T1000 (cell line): Measurements from ENCODE around the gene USP21.

Experiments
- DNase-seq: peaks from one replicate; lab custom pipeline; 2025; ENCODE audit warnings: mixed read lengths; lab: John Stamatoyannopoulos, UW

USP21 gene

GRCh38 chr1:161133220-161133740 is 26.0 kb upstream of the USP21 start:
- no peak for DNase-seq

DNA sequence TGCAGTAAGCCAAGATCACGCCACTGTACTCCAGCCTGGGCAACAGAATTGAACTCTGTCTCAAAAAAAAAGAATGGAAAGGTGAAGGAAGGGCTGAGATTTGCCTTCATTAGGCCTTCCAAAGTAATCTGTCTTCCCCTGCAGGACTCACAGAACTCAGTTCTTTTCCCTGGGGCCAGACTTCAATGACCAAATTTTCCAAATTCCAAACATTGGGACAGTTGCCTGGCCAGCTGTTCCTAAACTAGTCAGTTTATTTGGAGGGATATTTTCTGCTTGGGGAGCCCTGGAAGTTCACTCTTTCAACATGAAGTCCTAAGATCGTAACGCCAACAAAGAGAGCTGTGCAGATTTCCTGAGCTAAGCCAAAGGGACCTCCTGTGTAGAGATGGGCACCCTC is 21.4 kb upstream of the USP21 start:
- no peak for DNase-seq

GRCh38 chr1:161138431-161138830 is 20.9 kb upstream of the USP21 start:
- no peak for DNase-seq

DNA sequence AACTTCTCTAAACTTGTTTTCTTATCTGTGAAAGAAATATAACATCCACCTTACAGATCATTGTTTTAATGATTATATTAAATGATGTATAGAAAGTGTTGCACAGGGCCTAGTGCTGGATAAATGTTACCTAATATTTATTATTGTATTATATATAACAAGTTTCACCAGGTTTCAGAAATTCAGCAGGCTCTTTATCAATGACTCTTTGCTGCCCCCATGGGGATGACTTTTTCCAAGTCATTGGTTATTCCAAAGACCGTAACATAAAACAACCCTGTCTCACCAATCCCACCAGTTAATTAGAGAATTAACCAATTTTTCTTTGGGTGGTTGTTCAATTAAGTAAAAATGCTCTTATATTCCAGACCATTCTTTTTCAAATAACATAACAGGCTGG is 19.5 kb upstream of the USP21 start:
- DNase-seq, result no peak

GRCh38 chr1:161140755-161141400 is 18.4 kb upstream of the USP21 start:
- no peak for DNase-seq

DNA sequence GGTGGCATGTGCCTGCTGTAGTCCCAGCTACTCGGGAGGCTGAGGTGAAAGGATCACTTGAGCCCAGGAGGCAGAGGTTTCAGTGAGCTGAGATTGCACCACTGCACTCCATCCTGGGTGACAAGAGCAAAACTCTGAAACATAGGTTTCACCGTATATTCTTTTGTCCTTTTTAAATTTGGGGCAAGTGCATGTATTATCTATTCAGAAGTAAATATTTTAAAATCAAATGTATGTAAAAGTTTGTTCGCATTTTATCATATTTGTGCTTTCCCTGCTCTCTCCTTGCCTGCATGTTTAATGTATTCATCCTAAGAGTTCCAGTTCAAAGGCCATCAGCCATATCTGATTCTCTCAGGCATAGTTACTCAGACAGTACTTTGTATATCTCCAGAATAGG is 13.5 kb upstream of the USP21 start:
- DNase-seq, result no peak

DNA sequence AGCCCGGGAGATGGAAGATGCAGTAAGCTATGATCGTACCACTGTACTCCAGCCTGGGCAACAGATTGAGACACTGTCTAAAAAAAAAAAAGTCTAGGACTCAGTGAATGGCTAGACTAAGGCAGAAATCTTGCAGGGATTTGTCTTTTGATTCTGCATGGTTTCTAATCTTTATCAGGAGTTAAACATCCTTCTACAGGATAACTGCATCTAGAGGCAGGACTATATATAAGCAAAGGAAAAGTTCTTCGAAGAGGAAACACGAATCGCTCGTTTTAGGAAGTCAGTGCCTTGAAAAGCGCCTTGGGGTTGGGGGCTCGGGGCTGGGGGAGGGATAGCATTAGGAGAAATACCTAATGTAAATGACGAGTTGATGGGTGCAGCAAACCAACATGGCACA is 6.1 kb upstream of the USP21 start:
- DNase-seq, result no peak

- DNase-seq, result peak; percentile 66
Observed at GRCh38 chr1:161153682-161154337, 5.5 kb upstream of the USP21 start, which contains the start of gene UFC1. TSS of gene UFC1 (plus strand) at chr1:161153978. CDS start at chr1:161153998, 20 bp downstream.

DNA sequence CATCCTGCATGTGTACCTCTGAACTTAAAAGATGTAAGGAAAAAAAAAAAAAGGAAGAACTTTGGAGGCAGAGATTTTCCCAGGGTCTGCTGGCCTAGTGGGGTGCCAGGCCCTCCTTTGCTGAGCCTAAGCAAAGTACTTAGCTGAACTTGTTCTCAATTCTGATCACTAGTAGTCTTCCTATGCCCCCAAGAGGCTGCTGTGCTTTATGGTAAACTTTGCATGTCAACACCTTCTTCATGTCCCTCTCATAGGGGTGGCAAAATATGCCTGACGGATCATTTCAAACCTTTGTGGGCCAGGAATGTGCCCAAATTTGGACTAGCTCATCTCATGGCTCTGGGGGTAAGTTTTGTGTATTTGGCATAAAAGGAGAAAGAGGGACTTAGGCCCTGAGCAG is 1.4 kb upstream of the USP21 start:
- DNase-seq, result no peak

DNA sequence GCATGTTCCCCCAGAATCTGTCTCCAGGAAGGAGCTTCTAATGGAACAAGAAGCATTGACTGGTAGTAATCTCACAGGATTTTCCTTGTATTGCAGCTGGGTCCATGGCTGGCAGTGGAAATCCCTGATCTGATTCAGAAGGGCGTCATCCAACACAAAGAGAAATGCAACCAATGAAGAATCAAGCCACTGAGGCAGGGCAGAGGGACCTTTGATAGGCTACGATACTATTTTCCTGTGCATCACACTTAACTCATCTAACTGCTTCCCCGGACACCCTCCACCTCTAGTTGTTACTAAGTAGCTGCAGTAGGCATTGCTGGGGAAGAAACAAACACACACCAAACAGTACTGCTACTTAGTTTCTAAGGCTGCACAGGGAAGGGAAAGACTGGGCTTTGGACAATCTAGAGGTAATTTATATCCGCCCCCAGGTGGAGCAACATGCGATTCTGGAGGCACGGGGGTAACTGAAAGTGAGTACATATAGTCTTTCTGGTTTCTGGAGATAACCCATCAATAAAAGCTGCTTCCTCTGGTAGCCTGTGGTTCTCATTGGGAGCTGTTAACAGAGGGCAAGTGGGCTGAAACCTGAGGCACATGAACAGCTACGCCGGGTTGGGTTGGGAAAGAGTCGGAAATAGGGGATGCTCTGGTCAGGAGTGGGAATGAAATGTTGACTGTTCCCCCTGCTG is 837 bp upstream of the USP21 start:
- DNase-seq, result no peak

DNA sequence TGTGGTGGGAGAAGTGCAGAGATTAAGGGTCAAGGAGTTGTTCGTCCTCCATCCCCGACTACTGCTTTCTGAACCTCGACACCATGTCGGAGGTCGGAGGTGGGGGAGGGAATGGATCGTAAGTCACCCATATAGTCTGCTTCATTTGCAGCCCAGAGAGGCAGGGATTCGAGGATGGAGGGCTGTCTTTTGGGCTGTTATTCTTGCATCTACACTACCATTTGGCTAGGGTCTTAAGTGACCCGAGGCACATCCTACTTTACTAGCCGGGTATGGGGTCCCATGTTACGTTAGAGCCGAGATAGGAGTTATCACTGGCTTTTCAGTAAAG is 578 bp downstream of the USP21 start:
- DNase-seq, result no peak

GRCh38 chr1:161160671-161161145 is 1.4 kb downstream of the USP21 start:
- no peak for DNase-seq

DNA sequence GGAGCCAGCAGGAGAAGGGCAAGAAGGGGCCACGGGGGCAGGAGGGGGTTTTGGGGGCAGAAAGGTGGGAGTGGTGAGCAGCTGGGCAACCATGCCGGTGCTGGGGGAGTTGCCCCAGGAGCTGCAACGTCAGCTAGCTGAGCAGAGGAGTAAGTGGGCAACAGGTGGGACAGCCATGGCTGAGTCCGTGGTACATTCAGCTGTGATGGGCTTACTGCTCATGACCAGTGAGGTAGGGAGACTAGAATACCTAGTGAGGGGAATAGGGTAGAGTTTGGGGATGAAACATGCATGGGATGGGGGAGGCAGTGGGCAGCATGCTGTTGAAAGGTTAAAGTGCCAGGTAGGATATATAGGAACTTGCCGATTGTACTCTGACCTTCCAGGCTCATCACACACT is 2.4 kb downstream of the USP21 start:
- no peak for DNase-seq

GRCh38 chr1:161162052-161162451 is 2.8 kb downstream of the USP21 start:
- DNase-seq, result no peak

DNA sequence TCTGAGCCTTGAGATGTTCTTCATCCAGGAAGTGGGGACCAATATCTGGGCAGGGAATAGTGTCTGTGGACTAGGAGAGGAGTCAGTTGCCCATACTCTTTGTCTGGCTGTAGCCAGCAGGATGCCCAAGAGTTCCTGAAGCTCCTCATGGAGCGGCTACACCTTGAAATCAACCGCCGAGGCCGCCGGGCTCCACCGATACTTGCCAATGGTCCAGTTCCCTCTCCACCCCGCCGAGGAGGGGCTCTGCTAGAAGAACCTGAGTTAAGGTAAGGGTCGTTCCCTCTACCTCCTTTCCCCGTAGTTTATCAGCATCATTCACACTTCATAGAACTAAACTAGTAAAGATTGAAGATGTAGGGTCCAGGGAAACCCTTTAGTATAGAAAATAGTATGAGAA is 3.5 kb downstream of the USP21 start:
- no peak for DNase-seq

- no peak for DNase-seq
Observed at GRCh38 chr1:161163793-161164192, 4.5 kb downstream of the USP21 start.

GRCh38 chr1:161164901-161165610 is 5.8 kb downstream of the USP21 start:
- DNase-seq, result no peak

DNA sequence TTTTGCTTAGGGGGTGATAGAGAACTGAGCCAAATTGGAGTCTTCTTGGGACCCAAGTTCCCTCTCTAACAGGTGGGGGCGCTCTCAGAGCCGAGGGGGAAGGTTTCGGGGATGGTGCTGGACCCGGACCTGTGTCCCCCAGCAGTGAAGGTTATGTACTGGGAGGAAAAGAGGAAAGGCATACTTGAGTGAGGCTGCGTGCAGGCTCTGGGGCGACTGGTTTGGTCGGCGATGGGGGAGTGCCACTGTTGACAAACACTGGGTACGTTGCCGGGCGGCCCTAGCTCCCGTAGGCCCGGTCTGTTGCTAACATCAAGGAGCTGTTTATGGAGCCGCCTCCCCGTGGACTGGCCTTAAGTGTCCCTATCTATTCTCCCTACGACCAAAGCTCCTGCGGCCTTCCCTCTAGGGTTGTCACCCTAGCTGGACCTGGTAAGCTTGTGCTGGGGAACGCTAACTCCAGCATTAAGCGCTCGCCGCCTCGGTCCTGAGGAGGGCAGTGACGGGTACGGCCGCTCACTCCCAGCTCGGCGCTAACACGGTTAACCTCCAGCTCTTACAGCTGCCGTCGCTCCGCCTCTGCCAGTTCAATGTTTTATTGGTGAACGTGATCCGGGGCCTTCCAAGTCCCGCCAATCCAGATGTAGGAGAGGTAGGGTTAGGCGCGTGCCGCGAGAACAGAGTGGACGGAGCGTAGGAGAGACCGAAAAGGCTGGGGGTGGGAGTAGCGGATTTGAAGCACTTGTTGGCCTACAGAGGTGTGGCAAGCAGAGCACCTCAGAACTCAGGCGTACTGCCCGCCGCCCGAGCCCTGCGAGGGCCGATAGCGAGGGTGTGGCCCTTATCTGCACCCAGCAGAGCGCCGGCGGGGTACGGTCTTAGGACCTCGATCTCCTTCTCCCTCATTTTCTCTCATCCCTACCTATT is 6.7 kb downstream of the USP21 start, which contains the start of gene PPOX:
TSS of gene PPOX (plus strand) at position 685 of the 927 bp plus-strand sequence. CDS start 422 bp downstream, outside the sequence.
- peak; percentile 88 for DNase-seq

DNA sequence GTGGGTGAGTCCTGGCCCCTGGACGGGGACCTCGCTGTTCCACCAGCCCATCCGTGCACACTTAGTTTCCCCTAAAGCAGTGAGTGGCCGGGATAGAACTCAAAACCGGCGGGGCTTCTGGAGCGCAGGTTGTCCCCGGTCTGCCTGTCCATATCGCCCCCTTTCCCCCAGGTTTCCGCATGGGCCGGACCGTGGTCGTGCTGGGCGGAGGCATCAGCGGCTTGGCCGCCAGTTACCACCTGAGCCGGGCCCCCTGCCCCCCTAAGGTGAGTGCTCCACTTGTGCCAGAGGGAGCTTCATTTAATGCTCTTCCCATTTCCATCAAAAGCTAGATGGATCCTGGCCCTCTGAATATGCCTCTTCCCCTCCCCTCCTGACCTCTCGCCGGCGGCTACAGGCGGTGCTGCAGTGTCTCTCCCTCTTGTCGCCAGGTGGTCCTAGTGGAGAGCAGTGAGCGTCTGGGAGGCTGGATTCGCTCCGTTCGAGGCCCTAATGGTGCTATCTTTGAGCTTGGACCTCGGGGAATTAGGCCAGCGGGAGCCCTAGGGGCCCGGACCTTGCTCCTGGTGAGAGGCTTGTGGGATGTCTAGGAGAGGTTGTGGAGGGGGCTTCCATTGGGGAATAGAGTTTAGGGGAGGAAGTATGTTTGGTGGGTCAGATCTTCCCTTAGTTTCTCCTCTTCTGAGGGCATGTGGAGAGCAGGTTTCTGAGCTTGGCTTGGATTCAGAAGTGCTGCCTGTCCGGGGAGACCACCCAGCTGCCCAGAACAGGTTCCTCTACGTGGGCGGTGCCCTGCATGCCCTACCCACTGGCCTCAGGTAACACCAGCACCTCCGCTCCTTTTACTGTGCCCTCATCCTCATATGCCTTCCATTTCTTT is 7.6 kb downstream of the USP21 start:
- no peak for DNase-seq

DNA sequence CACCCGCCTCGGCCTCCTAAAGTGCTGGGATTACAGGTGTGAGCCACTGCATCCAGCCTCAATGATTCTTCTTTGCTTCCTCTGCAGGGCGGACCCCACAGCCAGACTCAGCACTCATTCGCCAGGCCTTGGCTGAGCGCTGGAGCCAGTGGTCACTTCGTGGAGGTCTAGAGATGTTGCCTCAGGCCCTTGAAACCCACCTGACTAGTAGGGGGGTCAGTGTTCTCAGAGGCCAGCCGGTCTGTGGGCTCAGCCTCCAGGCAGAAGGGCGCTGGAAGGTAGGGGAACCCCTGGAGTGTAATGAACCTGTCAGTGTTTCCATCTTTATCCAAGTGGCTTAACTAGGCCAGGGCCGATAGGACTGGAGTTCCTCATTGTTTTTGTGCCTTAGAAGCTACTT is 9.6 kb downstream of the USP21 start:
- DNase-seq, result no peak
